Measurements from ENCODE around the gene SERPINE1.
"Not testable (repeated sequence)": the region's sequence is repeated elsewhere in the genome, so short reads cannot be mapped to it uniquely, and the experiment has no call there.

SERPINE1 gene

GRCh38 chr7:101124376-101125056, 2.4 kb upstream of the SERPINE1 start:
- no peak for DNase-seq (ENCODE audit: low read depth in 2 of 2)

DNA sequence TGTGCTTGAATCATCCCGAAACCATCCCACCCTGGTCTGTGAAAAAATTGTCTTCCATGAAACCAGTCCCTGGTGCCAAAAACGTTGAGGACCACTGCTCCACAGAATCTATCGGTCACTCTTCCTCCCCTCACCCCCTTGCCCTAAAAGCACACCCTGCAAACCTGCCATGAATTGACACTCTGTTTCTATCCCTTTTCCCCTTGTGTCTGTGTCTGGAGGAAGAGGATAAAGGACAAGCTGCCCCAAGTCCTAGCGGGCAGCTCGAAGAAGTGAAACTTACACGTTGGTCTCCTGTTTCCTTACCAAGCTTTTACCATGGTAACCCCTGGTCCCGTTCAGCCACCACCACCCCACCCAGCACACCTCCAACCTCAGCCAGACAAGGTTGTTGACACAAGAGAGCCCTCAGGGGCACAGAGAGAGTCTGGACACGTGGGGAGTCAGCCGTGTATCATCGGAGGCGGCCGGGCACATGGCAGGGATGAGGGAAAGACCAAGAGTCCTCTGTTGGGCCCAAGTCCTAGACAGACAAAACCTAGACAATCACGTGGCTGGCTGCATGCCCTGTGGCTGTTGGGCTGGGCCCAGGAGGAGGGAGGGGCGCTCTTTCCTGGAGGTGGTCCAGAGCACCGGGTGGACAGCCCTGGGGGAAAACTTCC, 784 bp upstream of the SERPINE1 start:
- DNase-seq (ENCODE audit: low read depth in 2 of 2): no peak

DNA sequence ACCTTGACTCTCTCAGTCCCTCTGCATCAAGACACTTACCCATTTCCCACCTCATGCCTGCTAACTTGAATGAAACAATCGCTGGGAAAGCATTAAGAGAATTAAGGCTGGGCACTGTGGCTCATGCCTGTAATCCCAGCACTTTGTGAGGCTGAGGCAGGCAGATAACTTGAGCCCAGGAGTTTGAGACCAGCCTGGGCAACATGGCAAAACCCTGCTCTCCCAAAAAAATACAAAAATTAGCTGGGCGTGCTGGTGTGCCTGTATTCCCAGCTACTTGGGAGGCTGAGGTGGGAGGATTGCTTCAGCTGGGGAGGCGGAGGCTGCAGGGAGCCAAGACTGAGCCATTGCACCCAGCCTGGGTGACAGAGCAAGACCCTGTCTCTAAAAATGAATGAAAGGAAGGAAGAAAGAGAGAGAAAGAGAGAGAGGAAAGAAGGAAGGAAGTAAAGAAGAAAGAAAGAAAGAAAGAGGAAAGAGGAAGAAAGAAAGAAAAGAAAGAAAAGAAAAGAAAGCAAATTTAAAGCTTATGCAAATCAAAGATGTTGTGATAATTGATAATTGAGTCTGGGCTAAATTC, 646 bp downstream of the SERPINE1 start:
- DNase-seq (ENCODE audit: low read depth in 2 of 2): no peak

DNA sequence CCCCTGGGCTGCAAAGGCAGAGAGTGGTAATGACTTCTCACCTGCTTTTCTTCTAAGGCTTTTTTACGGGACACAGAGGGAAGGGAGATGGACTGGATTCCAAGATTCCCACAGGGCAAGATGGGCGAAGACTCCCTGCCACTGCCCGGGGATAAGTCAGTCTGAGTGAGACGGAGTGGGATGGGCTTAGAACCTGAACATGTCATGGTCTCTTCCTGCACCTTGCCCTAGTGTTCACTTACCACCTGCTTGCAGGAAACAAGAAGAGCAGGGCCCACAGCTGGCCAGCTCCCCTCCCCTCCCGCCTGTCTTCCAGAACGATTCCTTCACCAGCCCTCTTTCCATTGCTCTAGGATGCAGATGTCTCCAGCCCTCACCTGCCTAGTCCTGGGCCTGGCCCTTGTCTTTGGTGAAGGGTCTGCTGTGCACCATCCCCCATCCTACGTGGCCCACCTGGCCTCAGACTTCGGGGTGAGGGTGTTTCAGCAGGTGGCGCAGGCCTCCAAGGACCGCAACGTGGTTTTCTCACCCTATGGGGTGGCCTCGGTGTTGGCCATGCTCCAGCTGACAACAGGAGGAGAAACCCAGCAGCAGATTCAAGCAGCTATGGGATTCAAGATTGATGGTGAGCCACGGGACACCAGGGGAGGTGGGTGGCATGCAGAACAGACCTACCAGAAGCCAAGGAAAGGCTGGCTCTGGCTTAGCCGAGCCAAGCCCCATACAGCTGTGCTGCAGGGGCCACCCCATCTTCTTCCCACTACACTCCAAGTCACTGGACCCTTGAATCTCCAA, 1.3 kb downstream of the SERPINE1 start:
- no peak for DNase-seq (ENCODE audit: low read depth in 2 of 2)

DNA sequence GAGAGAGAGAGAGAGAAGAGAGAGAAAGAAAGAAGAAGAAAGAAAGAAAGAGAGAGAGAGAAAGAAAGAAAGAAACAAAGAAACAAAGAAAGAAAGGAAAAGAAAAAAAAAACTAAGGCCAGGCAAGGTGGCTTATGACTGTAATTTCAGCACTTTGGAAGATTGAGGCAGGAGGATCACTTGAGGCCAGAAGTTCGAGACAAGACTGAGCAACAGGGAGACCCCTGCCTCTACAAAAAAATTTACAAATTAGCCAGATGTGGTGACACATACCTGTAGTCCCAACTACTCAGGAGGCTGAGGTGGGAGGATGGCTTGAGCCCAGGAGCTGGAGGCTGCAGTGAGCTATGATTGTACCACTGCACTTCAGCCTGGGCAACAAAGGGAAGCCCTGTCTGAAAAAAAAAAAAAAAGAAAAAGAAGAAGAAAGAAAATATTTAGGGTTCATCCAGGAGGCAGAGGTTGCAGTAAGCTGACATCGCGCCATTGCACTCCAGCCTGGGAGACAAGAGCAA, 2.8 kb downstream of the SERPINE1 start:
- no peak for DNase-seq (ENCODE audit: low read depth in 2 of 2)

- not testable (repeated sequence) for DNase-seq (ENCODE audit: low read depth in 2 of 2)
These were observed 6.0 kb downstream of the SERPINE1 start for GRCh38 chr7:101132626-101133600.

DNA sequence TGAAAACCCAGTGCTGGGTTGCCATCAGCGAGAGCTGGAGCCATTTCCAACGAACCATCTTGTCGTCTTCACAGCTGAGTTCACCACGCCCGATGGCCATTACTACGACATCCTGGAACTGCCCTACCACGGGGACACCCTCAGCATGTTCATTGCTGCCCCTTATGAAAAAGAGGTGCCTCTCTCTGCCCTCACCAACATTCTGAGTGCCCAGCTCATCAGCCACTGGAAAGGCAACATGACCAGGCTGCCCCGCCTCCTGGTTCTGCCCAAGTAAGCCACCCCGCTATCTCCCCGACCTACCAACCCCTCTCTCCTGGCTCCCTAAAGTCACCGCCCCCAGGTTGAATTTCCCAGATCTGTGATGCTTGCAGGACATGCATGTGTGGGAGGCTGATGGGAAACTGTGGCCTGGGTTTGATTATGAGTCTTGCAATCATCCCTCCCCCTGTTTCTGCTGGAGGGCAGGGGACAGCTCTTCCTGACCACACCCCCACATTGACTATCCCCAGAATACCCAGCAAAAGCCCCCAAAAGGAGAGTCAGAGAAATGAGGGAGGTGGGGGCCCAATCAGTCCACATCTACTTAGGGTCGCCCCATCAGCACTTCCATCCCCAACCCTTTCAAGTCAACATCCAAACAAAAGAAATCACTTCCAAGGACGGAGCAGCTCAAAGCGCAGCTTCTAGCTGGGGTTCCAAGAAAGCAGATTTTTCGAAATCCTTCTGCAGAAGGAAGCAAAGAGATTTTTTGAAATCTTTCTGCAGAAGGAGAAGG, 6.9 kb downstream of the SERPINE1 start:
- DNase-seq (ENCODE audit: low read depth in 2 of 2): no peak

DNA sequence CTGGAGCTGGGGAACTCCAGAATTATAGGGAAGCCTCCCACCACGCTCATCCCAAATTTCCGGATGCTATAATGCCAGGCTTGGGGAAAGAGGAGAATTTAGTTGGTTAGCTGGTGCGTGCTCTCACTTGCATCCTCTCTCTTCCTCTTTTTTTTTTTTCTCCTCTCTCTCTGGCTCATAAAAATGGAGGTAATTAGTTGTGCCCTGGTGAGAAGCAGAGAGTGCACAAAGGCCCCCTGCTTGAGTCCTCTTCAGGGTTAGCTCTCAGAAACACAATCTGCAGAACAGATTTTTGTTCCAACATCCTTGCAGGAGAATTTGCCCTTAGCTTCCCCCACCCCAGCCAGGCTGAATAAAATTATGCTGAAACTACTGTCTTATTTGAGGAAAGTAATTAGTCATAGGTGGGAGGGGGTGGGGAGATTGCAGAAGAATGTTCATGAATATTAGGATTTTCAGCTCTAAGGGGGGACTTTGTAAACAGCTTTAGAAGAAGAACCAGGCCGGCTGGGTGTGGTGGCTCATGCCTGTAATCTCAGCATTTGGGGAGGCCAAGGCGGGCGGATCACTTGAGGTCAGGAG, 7.6 kb downstream of the SERPINE1 start:
- DNase-seq (ENCODE audit: low read depth in 2 of 2): no peak

- DNase-seq (ENCODE audit: low read depth in 2 of 2): no peak
These were observed 10.8 kb downstream of the SERPINE1 start for GRCh38 chr7:101137651-101138212.

- DNase-seq (ENCODE audit: low read depth in 2 of 2): peak; percentile 86 to 93
These were observed 11.4 kb downstream of the SERPINE1 start for GRCh38 chr7:101138213-101138870.

- DNase-seq (ENCODE audit: low read depth in 2 of 2): no peak
These were observed 13.4 kb downstream of the SERPINE1 start for GRCh38 chr7:101140339-101140699.

DNA sequence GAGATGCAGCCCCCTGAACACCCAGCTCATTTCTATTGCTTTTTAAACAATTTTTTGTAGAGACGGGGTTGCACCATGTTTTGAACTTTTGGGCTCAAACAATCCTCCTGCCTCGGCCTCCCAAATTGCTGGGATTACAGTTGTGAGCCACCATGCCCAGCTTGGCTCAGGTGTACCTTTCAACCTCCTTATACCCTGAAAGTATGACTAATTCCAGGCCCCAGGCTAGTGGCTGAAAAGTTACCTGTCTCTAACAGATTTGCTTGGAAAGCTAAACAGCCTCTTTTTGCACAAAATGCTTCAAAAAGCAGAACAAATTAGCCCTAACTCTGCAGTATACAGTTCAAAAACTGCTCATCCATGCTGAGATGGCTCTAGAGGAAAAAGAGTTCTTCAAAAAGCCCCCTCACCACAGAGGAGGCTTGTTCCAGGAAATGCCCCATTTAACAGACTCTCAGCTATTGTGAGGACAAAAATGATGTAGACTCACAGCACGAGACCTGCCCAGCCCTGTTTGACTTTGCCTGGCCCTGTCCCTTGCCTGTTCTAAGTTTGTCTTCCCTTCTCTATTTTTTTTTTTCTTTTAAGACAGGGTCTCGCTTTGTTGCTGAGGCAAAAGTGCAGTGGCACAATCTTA, 14.0 kb downstream of the SERPINE1 start:
- DNase-seq (ENCODE audit: low read depth in 2 of 2): no peak

GRCh38 chr7:101151908-101152651, 25.2 kb downstream of the SERPINE1 start:
- no peak for DNase-seq (ENCODE audit: low read depth in 2 of 2)

GRCh38 chr7:101153969-101154692, 27.2 kb downstream of the SERPINE1 start, which contains the start of gene AP1S1:
Gene AP1S1 (plus strand): TSS chr7:101154476. CDS start chr7:101154515, 39 bp downstream.
- peak; percentile 82 to 85 for DNase-seq (ENCODE audit: low read depth in 2 of 2)

GRCh38 chr7:101154693-101155102, 27.8 kb downstream of the SERPINE1 start:
- DNase-seq (ENCODE audit: low read depth in 2 of 2): no peak

GRCh38 chr7:101155303-101155702, 28.4 kb downstream of the SERPINE1 start:
- no peak for DNase-seq (ENCODE audit: low read depth in 2 of 2)

DNA sequence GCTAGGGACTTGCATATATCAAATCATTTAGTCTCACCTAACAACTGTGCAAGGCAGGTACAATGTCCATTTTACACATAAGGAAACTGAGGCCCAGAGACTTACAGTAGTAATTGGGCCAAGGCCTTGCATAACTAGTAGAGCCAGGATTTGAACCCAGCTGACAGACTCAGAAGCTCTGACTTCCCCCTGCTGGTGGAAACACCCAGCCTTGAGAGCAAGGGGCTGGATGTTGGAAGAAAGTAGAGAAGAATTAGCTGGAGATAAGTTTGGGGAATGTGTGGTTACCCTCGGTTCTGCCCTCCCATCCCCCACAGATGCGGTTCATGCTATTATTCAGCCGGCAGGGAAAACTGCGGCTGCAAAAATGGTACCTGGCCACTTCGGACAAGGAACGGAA, 29.4 kb downstream of the SERPINE1 start:
- DNase-seq (ENCODE audit: low read depth in 2 of 2): no peak
